Activated CD8-positive, alpha-beta memory T cell treated with anti-CD3 and anti-CD28 coated beads, Interleukin-2, amount 50 U/mL, for 48 hours (primary cell): ENCODE data around the gene DDC.

Experiments
- DNase-seq: peaks from one replicate; pipeline ENCODE4 v3.0.0-alpha.2; 2020

The DDC gene

GRCh38 chr7:50564640-50565558, at the start of gene DDC:
DDC (minus strand) TSS chr7:50565405; CDS start chr7:50544085, 21,320 bp downstream.
- no peak for DNase-seq

- no peak for DNase-seq
Observed at GRCh38 chr7:50613473-50613872, 48.3 kb upstream of the DDC start.

GRCh38 chr7:50612704-50613103, 47.5 kb upstream of the DDC start:
- no peak for DNase-seq

GRCh38 chr7:50610521-50611277, 45.5 kb upstream of the DDC start:
- DNase-seq: no peak

- no peak for DNase-seq
Observed at GRCh38 chr7:50608196-50608906, 43.1 kb upstream of the DDC start.

- DNase-seq: peak; percentile 34
Observed at GRCh38 chr7:50607524-50608125, 42.4 kb upstream of the DDC start.

- DNase-seq: no peak
Observed at GRCh38 chr7:50605059-50605458, 39.9 kb upstream of the DDC start.

- DNase-seq: no peak
Observed at GRCh38 chr7:50603287-50603686, 38.1 kb upstream of the DDC start.

- no peak for DNase-seq
Observed at GRCh38 chr7:50599385-50599784, 34.2 kb upstream of the DDC start.

- DNase-seq: no peak
Observed at GRCh38 chr7:50598460-50599343, 33.5 kb upstream of the DDC start.

GRCh38 chr7:50596484-50596883, 31.3 kb upstream of the DDC start:
- no peak for DNase-seq

GRCh38 chr7:50595491-50596102, 30.4 kb upstream of the DDC start:
- DNase-seq: no peak

GRCh38 chr7:50594734-50595485, 29.7 kb upstream of the DDC start:
- DNase-seq: no peak

GRCh38 chr7:50594136-50594535, 28.9 kb upstream of the DDC start:
- no peak for DNase-seq

GRCh38 chr7:50592940-50593339, 27.7 kb upstream of the DDC start:
- no peak for DNase-seq

GRCh38 chr7:50591480-50592438, 26.6 kb upstream of the DDC start:
- no peak for DNase-seq

- DNase-seq: no peak
Observed at GRCh38 chr7:50591098-50591479, 25.9 kb upstream of the DDC start.

- DNase-seq: no peak
Observed at GRCh38 chr7:50590535-50590934, 25.3 kb upstream of the DDC start.

GRCh38 chr7:50589364-50589763, 24.2 kb upstream of the DDC start:
- DNase-seq: no peak
